ENCODE measurements around the gene PCYT2. TPM values are rescaled to one million over a fixed set of nuclear protein-coding genes. Genes with fewer than 3 reads are reported as not detected.

The PCYT2 gene
- total RNA-seq, 1 experiment from 2014 or later = 51.5 TPM

DNA sequence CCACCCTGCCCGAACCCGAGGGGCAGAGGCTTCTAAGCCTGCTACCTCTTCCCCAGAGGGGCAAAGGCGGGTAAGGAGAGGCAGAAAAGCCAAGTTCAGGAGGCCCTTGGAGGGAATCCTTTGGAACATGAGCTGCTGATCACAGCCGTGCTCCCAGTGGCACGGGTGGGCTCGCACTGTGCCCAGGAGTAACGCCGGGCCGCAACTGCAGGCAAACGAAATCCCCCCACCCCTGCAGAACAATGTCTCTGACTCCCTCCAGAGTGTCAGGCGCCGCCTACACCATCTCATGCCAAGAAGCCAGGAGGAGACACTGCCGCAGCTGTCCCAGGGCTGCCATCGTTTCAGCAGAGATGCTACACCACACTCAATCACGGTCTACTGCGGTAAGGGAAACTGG lies 59.8 kb downstream of the PCYT2 start:
- Histone ChIP-seq H2AFZ (ENCODE audit: low read depth, low read length, poor library complexity, severe bottlenecking) (no peak overlapping the region), H3K9ac (ENCODE audit: low read length) (no peak overlapping the region), H3K27ac (ENCODE audit: low read depth, low read length) (no peak overlapping the region; the same call in 1 of the 2 replicates), H3K4me3 (replicated peaks in 1 of 2; ENCODE audit: low read depth in 1 of 2, low read length in 2 of 2) (no peak overlapping the region), H3K36me3 (ENCODE audit: control insufficient read depth in 1 of 2, insufficient read depth in 2 of 2, low read length in 2 of 2) (peaks cover 66 to 72% of the 10 kb centered on the region in 2 experiments), H3K4me2 (ENCODE audit: low read length) (no peak overlapping the region), H3K4me1 (ENCODE audit: control insufficient read depth in 1 of 2, insufficient read depth in 2 of 2, low read length in 2 of 2) (no peaks in the 10 kb centered on the region), H4K20me1 (ENCODE audit: insufficient read depth) (no peaks in the 10 kb centered on the region), H3K79me2 (ENCODE audit: insufficient read depth, low read length) (peaks cover 61% of the 10 kb centered on the region), H3K9me3 (ENCODE audit: control insufficient read depth in 1 of 2, insufficient read depth in 1 of 2, low read depth in 1 of 2, low read length in 2 of 2) (no peaks in the 10 kb centered on the region), H3K27me3 (ENCODE audit: insufficient read depth, low read length) (no peaks in the 10 kb centered on the region), H3K9me2 (ENCODE audit: insufficient read depth) (no peaks in the 10 kb centered on the region)
- intact Hi-C loops (cut with micrococcal nuclease) = no loop called here
- ATAC-seq = no peak
- POLR2A ChIA-PET = no interaction called here
- CTCF ChIA-PET = no interaction called here
- RAD21 ChIA-PET (ENCODE audit: low non-redundant PET in 1 of 2, low total read pairs in 2 of 2, uncharacterized antibody in 2 of 2, unreplicated experiment in 2 of 2) = no interaction called here
- DNase-seq (ENCODE audit: low read depth, low spot score) = no peak
- BruUV-seq (replicated peaks) = no TSS peak
- TF ChIP-seq ATF3 (IDR thresholded peaks at IDR 0.05) = no peak
- no peak for TF ChIP-seq JUND (IDR thresholded peaks at IDR 0.05)
- TF ChIP-seq EZH2phosphoT487 (IDR thresholded peaks at IDR 0.05; ENCODE audit: borderline replicate concordance) = no peak
- no peak for TF ChIP-seq SP1 (IDR thresholded peaks at IDR 0.05; ENCODE audit: low read depth)
- TF ChIP-seq CTCF (IDR thresholded peaks at IDR 0.05 in 2 of 3, conservative IDR thresholded peaks at IDR 0.05 in 1 of 3; ENCODE audit: borderline replicate concordance in 1 of 3, insufficient read depth in 1 of 3, low read depth in 2 of 3, low read length in 2 of 3) = no peak
- TF ChIP-seq ZBTB33 (IDR thresholded peaks at IDR 0.05; ENCODE audit: extremely low read depth, insufficient replicate concordance, low read length) = no peak
- no peak for TF ChIP-seq EGR1 (IDR thresholded peaks at IDR 0.05; ENCODE audit: low read depth)
- TF ChIP-seq YY1 (IDR thresholded peaks at IDR 0.05; ENCODE audit: extremely low read depth, insufficient replicate concordance, low read depth, low read length) = no peak
- no peak for TF ChIP-seq POLR2AphosphoS5 (IDR thresholded peaks at IDR 0.05; ENCODE audit: low read depth, low read length)
- no peak for TF ChIP-seq ZFX (IDR thresholded peaks at IDR 0.05)
- TF ChIP-seq RAD21 (IDR thresholded peaks at IDR 0.05; ENCODE audit: low read depth) = no peak
- no peak for TF ChIP-seq CEBPB (IDR thresholded peaks at IDR 0.05; ENCODE audit: low read depth)
- TF ChIP-seq EZH2 (IDR thresholded peaks at IDR 0.05) = no peak
- TF ChIP-seq SRF (IDR thresholded peaks at IDR 0.05; ENCODE audit: low read depth) = no peak
- TF ChIP-seq POLR2A (IDR thresholded peaks at IDR 0.05; ENCODE audit: borderline replicate concordance, extremely low read depth, insufficient read depth, insufficient read length) = no peak
- no peak for TF ChIP-seq CBX3 (IDR thresholded peaks at IDR 0.05; ENCODE audit: low read depth)
- TF ChIP-seq TCF7L2 (IDR thresholded peaks at IDR 0.05; ENCODE audit: borderline replicate concordance, extremely low read depth, insufficient read depth, insufficient read length) = no peak
- TF ChIP-seq ZNF274 (IDR thresholded peaks at IDR 0.05; ENCODE audit: low read depth, low read length) = no peak
- TF ChIP-seq MAX (IDR thresholded peaks at IDR 0.05) = no peak
- no peak for TF ChIP-seq ELF1 (IDR thresholded peaks at IDR 0.05; ENCODE audit: borderline replicate concordance, low read depth)
